GM19397 (cell line): Measurements from ENCODE around the gene CDYL.

Experiments
- ATAC-seq: cut with Tn5 transposase; IDR thresholded peaks from one replicate; pipeline ENCODE4 v1.9.1; 2021; ENCODE audit warnings: mild to moderate bottlenecking, moderate library complexity; ENCODE audit not compliant: unreplicated experiment

Gene CDYL

GRCh38 chr6:4929097-4929718 lies 153.0 kb downstream of the CDYL start:
- no peak for ATAC-seq

- ATAC-seq = no peak
Observed at GRCh38 chr6:4930025-4930691, 154.0 kb downstream of the CDYL start.

- no peak for ATAC-seq
Observed at GRCh38 chr6:4931530-4932227, 155.5 kb downstream of the CDYL start.

- no peak for ATAC-seq
Observed at GRCh38 chr6:4932228-4932903, 156.2 kb downstream of the CDYL start.

GRCh38 chr6:4935486-4935885 lies 159.3 kb downstream of the CDYL start:
- no peak for ATAC-seq

- ATAC-seq = no peak
Observed at GRCh38 chr6:4935975-4936680, 159.9 kb downstream of the CDYL start.

GRCh38 chr6:4936681-4937041 lies 160.5 kb downstream of the CDYL start:
- no peak for ATAC-seq

GRCh38 chr6:4937414-4937813 lies 161.2 kb downstream of the CDYL start:
- no peak for ATAC-seq

GRCh38 chr6:4939241-4939640 lies 163.0 kb downstream of the CDYL start:
- ATAC-seq = no peak

- no peak for ATAC-seq
Observed at GRCh38 chr6:4940416-4940815, 164.2 kb downstream of the CDYL start.

- ATAC-seq = no peak
Observed at GRCh38 chr6:4941782-4942672, 165.8 kb downstream of the CDYL start.

GRCh38 chr6:4942673-4943009 lies 166.4 kb downstream of the CDYL start:
- ATAC-seq = no peak

- no peak for ATAC-seq
Observed at GRCh38 chr6:4943716-4944115, 167.5 kb downstream of the CDYL start.

GRCh38 chr6:4944325-4944724 lies 168.1 kb downstream of the CDYL start:
- ATAC-seq = no peak

GRCh38 chr6:4946521-4946920 lies 170.3 kb downstream of the CDYL start:
- no peak for ATAC-seq

GRCh38 chr6:4947716-4948115 lies 171.5 kb downstream of the CDYL start:
- ATAC-seq = no peak

GRCh38 chr6:4948781-4949450 lies 172.7 kb downstream of the CDYL start:
- no peak for ATAC-seq

GRCh38 chr6:4950076-4950475 lies 173.9 kb downstream of the CDYL start:
- ATAC-seq = no peak

- no peak for ATAC-seq
Observed at GRCh38 chr6:4950836-4951533, 174.8 kb downstream of the CDYL start.
